HUDEP-2 (cell line): ENCODE results near the gene CD69.

Source experiments
- DNase-seq, 76 experiments: peaks; one replicate each; lab custom pipeline; 2025; ENCODE audit not compliant: unreplicated experiment in 76 of 76; lab: John Stamatoyannopoulos, UW

Gene CD69

DNA sequence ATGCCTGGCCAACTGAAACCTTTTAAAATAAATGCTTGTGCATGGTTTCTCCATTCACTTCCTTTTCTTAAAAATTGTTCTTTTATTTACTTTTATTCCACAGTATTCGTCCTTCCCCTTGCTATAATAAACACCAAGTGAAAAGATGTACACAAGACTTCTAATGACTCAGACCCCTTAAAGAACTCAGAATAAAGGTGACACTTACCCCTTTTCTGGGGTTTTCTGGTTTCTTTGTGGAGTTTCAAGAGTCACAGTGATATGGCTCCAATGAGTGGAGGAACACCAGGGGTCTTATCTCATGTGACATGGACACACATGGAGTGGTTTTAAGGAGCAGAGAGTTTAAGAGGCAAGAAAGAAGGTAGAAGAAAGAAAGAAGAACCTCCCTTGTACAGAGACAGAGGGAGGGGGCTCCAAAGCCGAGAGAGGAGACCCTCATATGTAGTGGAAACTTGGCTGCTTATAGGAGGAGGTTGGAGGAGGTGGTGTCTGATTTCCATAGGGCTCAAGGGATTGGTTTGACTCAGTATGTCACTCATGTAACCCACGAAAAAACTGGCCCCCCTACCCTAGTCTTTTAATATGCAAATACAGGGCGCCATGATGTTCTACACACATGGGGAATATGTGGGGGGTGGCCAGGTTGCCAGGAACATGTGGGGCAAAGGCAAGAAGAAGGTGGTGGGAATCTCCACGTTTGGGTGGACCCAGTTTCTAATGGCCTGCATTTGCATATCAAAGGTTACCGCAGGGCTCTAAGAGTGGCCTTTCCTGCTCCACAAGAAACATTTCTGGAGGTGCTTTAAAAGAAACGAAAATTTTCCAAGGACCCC lies 22.1 kb upstream of the CD69 start:
- no peak for DNase-seq

- no peak for DNase-seq
Measured at GRCh38 chr12:9781360-9781759, 20.7 kb upstream of the CD69 start.

DNA sequence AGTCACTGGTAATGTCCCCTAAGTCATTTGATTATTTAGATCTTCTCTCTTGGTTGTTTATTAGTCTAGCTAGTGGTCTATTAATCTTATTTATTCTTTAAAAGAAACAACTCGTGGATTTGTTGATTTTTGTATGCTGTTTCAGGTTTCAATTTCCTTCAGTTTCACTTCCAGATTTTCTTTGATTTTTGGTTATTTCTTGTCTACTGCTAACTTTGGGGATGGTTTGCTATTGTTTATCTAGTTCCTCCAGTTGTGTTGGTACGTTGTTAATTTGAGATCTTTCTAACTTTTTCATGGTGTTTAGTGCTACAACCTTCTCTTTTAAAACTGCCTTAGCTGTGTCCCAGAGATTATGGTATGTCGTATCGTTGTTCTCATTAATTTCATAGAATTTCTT lies 18.5 kb upstream of the CD69 start:
- DNase-seq = no peak

- no peak for DNase-seq
Measured at GRCh38 chr12:9776781-9777180, 16.1 kb upstream of the CD69 start.

- no peak for DNase-seq
Measured at GRCh38 chr12:9773216-9773877, 12.6 kb upstream of the CD69 start.

DNA sequence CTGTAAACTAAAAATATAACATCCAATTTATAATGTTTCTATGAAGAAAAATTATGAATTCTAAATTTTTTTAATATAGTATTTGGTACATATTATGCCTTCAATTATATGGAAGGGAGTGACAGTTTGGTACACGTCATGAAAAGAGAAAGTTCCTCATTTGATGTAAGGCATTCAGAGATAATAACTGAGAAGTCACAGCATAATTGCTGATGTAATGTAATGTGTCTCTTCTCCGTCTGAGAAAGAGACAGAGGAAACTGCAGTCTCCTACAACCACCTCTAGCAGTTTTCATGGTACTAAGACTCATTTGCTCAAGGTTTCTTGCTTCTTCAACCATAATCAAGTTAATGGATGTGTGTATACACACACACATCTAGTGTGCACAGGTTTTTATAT lies 2.3 kb upstream of the CD69 start:
- no peak for DNase-seq

- no peak for DNase-seq
Measured at GRCh38 chr12:9762369-9762768, 1.7 kb upstream of the CD69 start.

- DNase-seq = no peak
Measured at GRCh38 chr12:9761419-9761781, 699 bp upstream of the CD69 start.

DNA sequence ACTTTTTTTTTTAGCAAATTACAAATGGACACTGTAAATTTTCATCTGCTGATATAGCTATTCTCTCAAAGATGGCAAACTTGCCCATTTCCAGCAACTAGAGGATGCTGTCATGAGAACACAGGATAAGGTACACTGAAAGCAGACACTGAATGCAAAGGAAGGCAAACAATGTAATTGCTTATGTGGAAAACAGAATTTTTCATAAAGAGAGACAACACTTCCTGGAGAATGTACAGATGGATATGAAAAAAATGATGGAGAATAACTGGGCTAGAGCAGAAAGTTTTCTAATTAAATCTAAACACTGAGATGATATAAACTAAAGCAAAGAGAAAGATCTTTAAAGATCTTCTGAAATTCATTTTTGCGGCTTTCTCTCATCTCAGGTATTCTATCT lies 581 bp downstream of the CD69 start:
- no peak for DNase-seq

DNA sequence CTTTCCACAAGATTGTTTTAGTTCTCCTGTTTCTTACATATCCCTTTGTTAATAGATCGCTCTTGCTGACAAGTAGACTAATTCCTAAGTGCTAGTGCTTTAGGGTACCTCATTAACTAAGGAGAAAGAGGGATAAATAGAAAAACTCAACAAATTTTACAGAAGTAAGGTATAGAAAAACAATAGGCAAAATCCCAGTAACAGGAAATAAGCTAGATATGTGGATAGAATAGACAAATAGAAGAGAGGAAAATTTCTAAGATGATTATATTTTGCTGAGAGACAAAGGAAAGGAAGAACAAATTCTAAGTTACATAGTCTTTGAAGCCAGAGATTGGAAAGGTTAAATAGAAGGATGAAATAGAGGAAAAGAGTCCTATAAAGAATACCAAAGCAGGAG lies 1.0 kb downstream of the CD69 start:
- DNase-seq = no peak

DNA sequence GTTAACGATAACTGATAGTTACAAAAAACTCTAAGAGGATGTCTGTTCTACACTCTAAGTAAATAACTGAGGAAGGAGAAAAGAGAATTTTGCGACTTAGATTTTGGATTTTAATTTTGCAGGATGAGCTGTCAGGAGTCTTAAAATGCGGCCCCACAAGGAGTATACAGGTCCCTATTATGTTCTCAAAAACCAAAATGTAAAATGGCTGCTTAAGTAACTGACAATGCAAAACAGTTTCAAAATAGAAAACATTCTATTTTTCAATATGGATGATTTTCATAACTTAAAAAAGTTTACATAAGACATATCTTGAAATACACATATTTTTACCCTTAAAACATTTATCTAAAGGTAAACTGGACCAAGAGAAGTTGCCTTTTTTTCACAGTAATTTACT lies 2.6 kb downstream of the CD69 start:
- DNase-seq = no peak

- no peak for DNase-seq
Measured at GRCh38 chr12:9757433-9758025, 3.2 kb downstream of the CD69 start.

DNA sequence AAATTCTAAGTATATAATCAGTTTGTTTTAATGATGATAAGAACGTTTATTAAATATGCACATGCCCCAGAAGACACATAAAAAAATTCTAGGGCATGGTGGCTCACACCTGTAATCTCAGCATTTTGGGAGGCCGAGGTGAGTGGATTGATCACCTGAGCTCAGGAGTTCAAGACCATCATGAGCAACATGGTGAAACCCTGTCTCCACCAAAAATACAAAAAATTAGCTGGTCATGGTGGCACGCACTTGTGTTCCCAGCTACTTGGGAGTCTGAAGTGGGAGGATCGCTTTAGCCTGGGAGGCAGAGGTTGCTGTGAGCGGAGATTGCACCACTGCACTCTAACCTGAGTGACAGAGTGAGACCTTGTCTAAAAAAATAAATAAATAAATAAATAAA lies 4.0 kb downstream of the CD69 start:
- DNase-seq = no peak

- DNase-seq = no peak
Measured at GRCh38 chr12:9756170-9756569, 4.5 kb downstream of the CD69 start.

DNA sequence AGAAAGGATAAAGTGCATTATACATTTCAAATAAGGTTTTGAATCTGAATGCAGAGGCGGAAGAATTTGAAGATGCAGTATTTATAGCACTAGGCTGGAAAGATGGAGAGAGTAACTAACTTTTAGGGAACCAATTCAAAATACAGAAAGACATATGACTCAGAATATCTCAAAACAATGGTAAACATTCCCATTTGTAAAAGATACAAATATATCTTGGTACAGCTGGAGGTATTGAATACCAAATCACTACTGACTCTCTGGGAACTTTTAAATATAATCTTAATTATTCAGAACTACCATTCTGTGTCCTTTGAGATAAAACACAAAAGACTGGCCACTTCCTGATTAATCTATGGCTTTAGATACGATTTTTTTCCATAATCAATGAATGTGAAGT lies 5.1 kb downstream of the CD69 start:
- no peak for DNase-seq

DNA sequence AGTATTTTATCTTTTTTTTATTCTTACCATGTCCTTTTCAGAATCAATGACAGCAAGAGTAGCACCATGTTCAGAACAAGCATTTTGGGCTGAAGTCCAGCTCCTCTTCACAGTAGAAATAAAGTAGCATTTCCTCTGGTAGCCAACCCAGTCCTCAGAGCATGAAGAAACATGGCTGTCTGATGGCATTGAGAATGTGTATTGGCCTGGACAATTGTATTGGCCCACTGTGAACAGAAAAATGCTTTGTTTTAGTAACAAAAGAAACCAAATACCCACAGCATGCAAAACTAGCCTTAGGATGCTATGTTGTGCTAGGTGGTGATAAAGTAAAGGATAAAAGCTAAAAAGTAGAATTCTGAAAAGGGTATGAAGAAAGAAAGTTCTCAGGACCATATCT lies 5.7 kb downstream of the CD69 start:
- no peak for DNase-seq

GRCh38 chr12:9754099-9754927 lies 6.4 kb downstream of the CD69 start:
- no peak for DNase-seq

DNA sequence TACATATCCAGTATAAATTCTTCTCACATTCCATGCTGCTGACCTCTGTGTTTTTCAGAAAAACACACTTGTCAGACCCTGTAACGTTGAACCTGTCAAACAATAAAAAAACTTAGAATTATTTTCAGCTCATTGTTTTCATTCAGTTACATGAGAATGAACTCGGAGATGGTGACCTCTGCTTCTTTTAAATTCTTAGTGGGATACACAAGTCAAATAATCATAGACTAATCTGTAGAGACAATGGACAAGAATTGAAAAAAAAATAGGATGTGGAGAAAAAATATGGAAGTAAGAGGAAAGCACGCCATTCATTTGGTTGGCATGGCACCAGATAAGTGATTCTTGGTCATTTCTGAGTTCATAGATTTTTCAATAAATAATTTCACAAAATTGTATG lies 7.2 kb downstream of the CD69 start:
- no peak for DNase-seq

DNA sequence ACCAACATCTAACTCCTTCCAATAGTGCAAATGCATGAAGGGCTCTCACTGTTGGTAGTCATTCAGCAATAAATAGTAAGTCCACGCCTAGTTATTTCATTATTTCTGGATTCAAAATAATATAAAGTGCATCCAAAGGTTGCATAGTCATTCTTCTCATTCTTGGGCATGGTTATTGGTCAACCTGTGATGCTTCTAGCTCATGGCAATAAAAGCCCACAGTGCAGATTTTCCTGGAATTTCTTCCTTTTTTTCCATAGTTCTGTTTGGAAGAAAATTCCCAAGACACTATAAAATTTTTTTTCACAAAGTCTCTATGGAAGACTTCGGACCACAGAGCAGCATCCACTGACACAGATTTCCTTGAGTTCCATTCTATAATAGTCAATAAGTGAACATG lies 7.6 kb downstream of the CD69 start:
- DNase-seq = no peak

- DNase-seq = no peak
Measured at GRCh38 chr12:9752145-9752933, 8.4 kb downstream of the CD69 start.
